Astrocyte (in vitro differentiated cells and primary cell): ENCODE measurements around the gene TNFSF10.

Source experiments
- CTCF ChIP-seq: IDR thresholded peaks from 2 replicates; pipeline ENCODE4 v1.5.1; 2011; ENCODE audit warnings: low read depth, mild to moderate bottlenecking, inconsistent platforms, low read length, moderate library complexity; ENCODE audit not compliant: insufficient read depth
- EZH2 ChIP-seq: IDR thresholded peaks from 2 replicates; pipeline ENCODE4 v1.6.1; 2012; ENCODE audit warnings: mild to moderate bottlenecking, low read length, inconsistent platforms; ENCODE audit not compliant: insufficient read depth

- TF ChIP-seq CTCF (no peak), EZH2 (no peak)
Measured at GRCh38 chr3:172541945-172542488, 18.8 kb upstream of the TNFSF10 start.
